ENCODE results near the gene FLT3LG.

Gene FLT3LG, protein sequence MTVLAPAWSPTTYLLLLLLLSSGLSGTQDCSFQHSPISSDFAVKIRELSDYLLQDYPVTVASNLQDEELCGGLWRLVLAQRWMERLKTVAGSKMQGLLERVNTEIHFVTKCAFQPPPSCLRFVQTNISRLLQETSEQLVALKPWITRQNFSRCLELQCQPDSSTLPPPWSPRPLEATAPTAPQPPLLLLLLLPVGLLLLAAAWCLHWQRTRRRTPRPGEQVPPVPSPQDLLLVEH

DNA sequence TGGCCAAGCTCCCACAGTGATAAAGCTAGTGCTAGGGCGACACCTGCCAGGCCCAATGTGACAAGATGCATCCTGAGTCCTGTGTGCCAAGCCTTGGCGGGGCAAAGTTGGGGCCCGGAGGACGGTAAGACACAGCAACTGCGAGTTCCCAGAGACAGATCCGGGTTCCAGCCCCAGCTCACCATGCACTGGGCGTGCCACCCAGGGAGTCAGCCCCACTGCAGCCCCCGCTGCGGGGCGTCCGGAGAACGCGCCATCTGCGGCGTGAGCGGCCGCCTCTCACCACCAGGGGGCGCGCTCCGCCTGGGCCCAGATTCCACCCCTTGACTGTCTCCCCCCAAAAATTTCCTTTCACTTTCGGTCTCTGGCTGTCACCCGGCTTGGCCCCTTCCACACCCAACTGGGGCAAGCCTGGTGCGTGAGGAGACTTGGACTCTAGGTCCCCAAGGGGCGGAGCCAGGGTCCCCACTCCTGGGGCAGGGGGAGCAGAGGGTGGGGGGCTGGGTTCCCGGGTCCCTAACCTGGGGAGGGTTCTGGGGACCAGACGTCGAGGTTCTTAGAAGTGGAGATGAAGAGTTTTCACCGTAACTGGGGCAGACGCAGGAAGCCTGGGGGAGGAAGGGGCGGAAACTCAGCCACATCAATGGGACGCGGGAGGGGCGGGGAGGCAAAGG lies at the start of gene FLT3LG:
TSS of gene FLT3LG (plus strand) at position 348 of the 674 bp plus-strand sequence. CDS start 425 bp downstream, outside the sequence.
- peak; percentile 89 for DNase-seq (ENCODE audit: low read depth)

DNA sequence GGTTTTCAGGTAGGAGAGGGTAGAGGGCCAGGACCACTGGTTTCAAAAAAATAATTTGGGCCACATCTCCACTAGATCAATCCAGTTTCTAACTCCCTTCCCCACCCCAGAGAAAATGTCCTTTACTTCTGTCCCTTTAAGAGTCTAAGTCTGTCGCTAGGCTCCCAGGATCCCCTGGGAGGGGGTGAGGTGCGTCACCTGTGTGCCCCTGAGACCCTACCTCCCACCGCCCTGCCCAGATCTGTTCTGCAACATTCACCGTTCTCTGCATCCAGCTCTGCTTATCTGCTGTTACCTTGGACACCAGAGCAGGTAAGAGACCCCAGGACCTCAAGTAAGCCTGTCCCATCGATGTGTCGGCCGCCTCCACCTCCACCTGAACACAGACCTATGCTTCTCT lies 48.8 kb upstream of the FLT3LG start, which contains the start of gene GFY:
TSS of gene GFY (plus strand) at position 211 of the 400 bp plus-strand sequence. CDS start 1,043 bp downstream, outside the sequence.
- DNase-seq (ENCODE audit: low read depth): no peak

DNA sequence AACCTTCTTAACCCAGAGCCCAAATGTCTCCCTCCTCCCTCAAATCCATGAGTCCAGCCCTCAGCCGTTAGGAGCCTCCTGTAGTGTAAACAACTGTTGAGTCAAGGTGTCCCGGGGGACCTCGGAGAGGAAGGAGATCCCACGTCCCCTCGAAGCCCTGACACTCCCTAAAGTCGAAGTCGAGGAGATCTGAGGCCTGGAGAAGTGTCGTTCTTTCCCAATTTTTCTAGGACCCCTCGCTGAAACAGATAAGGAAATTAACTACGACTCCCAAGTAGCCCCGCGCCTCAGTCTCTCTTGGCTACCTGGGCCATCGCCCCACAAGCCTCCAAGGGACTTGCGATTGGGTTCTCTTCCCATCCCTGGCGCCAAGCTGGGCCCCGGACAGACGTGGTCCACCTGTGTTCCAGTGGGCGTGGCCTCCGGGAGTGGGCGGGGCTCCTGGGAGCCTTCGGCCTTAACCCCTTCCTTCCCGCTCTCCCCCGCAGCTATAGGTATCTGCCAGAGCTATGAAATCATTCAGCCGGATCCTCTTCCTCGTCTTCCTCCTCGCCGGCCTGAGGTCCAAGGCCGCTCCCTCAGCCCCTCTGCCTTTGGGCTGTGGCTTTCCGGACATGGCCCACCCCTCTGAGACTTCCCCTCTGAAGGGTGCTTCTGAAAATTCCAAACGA lies 48.0 kb upstream of the FLT3LG start:
- no peak for DNase-seq (ENCODE audit: low read depth)

DNA sequence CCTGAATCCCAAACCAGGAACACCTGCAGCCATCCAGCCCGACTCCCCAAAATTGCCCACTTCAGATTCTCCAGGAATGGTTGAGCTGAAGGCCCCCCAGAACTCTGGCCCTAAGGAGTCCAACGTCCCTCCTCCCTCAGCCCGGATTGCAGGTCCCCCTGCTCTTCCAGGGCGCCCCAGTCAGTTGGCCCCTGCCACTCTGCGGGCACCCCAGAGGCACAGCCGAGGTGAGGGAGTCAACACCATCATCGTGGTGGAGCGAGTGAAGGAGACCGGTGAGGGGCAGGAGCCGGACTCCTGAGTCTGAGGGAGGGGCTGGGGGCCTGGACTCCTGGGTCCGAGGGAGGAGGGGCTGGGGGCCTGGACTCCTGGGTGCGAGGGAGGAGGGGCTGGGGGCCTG lies 46.7 kb upstream of the FLT3LG start:
- DNase-seq (ENCODE audit: low read depth): no peak

DNA sequence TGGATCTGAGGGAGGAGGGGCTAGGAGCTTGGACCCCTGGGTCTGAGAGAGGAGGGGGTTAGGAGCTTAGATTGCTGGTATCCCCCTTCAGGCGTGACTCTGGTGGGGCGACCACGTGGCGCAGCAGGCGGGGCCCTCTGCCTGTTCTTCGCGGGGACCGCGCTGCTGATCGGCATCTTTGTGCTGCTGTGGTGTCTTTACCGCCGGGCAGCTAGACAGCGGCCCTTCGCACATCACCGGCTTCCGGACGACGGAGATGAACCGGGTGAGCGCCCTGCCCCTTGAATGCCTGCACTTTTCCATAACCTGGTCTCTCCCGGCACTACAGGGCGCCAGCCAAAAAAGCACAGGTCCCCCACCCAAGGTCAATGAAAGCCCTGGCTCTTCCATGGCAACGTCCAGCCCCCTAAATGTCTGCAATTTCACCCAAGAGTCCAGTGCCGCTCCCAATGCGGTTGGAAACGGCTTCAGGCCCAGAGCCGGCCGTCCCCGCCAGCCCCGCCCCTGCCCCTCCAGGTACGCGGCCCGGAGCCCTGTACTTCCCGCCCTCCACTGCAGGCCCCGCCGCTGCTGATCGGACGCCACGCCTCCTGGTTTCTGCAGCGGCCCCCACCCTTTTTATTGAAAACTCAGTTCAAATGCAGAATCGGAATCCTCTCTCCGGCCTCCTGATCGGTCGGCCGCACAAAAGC lies 46.0 kb upstream of the FLT3LG start:
- no peak for DNase-seq (ENCODE audit: low read depth)

DNA sequence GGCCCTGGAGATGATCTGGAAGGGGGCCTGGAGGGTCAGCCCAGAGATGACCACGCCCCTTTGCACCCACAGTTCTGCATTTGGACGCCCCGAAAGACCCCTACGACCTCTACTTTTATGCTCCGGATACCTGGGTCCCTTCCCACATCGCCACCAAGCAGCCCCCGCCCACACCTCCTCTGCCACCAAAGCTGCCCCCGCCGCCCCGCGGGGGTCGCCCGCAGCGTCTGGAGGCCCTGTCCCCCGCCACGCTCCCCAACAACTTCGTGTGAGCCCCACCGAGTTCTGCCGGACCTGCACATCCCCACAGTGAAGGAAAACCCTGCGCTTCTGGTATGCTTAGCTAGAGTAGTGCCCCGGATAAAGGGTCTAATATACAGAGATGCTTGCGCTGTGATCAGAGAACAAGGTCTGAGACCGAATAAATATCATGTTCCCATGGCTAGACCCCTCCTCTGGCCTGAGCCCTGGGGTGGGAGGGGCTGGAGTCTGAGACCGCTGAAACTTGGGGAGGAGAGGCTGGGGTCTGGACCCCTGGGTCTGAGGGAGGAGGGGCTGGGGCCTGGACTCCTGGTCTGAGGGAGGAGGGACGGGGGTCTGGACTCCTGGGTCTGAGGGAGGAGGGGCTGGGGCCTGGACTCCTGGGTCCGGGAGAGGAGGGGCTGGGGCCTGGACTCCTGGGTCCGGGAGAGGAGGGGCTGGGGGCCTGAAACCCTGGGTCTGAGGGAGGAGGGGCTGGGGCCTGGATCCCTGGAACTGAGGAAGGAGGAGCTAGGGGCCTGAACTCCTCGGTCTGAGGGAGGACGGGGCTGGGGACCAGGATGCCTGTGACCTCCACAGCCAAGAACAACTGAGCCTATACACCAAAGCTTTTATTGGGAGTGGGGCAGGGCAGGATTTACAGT lies 45.2 kb upstream of the FLT3LG start:
- no peak for DNase-seq (ENCODE audit: low read depth)

DNA sequence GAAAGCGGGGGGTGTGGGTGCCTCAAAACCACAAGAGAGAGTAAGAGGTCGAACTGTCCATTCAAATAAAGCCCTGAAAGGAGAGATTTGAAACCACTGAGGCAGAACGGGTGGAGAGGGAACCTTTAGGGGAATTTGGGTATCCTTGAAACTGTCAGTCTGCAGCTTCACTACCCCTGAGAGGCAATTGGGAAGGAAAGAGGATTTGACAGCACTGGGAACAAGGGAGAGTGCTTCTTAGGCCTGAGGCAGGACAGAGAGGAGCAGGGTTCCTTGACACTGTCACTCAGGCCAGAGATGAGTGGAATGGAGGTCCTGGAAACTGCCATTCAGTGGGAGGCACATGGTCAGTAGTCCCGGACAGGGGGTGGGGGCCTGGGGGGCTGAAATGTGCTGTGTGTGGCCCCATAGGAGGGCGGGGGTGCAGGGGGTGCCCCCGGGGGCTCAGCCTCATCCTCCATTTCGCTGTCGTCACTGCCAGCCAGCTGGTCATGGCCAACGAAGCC lies 43.8 kb upstream of the FLT3LG start:
- DNase-seq (ENCODE audit: low read depth): no peak

DNA sequence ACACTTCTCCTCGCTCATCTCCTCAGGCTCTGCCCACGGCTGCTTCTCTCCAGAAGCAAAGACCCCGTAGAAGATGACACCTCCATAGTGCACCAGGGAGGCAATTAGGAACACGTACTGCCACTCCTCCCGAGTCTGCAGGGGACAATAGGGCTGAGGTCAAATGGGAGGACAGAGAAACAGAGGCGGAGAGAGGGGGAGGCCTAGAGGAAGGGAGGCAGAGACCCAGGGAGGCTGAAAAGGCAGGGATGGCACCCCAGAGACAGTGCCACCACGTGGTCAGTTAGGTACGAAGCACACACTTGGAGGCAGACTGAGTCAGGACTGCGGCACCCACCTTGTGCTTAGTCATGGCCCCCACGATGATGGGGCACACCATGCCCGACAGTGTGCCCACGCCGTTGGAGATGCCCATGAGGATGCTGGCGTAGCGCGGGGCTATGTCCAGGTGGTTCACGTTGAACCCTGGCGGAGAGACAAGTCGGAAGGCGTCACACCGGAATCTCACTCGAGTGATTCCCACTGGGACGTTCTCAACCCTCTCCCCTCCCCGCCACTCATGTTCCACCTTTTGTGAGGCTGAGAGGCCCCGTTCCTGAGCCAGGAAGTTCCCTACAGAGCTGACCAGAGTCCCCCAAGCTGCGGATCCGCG lies 43.2 kb upstream of the FLT3LG start:
- DNase-seq (ENCODE audit: low read depth): no peak

DNA sequence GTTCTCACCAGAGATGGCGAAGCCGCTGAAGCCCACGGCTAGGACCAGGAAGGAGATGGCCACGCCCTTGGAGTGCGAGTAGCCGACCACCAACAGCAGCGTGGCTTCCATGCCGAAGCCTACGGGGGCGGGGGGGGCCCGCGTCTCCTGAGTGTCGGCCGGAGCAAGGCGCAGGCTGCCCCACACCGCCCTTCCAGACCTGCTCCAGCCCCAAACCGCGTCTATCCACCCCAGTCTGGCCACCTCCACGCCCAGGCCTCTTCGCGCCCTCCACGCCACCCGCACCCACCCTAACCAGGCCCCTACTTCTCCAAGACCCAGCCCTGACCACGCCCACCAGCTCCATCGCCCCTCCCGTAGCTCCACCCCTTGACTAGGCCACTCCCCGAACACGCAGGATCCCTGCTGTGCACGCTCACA lies 42.7 kb upstream of the FLT3LG start:
- no peak for DNase-seq (ENCODE audit: low read depth)

DNA sequence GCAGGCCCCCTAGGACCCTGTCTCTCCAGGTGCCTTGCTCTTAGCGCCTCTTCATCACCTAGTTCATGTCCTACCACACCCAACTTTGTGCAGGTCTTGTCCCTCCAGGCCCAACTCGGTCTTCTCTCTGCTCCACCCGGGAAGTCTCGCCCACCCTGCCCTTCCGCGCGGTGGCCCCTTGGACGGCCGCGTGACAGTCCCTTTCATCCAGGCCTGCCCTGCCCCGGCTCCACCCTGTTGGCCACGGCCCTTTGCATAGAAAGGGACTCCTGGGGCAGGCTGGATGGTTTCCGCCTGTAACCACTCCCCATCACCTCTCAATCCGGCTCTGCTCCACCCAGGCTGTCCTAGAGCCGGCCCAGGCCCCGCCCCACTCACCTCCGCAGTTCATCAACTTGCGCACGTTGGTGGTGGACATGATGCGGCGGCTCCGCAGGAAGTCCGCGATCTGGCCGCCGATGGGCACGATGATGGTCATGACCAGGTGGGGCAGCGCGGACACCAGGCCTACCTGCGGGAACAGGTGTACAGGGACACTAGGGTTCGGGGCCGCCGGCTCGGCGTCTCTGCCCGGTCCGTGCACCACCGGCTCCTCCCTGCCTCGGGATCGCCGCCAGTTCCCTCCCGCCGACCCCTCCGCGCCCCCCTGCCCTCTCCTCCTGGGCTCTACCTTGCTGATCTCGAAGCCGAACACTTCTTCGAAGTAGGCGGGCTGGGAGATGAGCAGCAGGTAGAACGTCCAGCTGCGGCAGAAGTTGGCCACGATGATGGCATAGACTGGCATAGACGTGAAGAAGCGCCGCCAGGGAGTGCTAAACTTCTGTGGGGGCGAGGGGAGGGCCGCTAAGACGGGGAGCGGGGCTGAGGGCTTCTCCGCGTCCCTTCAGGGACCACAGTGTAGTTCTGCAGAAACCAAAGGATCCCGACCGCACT lies 41.6 kb upstream of the FLT3LG start:
- no peak for DNase-seq (ENCODE audit: low read depth)

DNA sequence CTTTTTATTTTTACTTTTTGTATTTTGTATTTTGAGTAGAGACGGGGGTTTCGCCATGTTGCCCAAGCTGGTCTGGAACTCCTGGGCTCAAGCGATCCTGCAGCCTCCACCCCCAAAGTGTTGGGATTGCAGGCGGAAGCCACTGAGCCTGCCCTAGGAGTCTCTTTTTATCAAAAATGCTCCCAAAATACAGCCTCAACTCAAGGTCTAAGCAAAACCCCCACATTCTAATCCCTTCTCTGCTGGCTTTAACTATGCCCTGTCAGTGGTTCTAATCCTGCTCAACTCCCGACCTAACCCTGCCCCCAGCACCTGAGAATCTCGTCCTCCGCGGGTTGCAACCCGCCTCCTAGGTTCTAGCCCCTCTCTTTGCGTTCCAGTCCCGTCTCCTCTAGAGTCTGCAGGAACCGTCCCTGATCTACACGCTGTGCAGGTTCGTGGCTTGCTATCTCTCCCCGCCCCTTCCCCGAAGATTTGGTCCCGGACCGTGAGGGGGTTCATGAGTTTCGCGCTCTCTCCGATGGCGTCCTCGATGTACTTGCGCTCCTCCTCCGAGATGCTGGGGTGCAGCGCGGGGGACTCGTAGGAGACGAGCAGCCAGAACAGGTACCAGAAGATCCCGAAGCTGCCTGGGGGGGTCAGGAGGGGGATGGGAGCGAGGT lies 40.6 kb upstream of the FLT3LG start:
- no peak for DNase-seq (ENCODE audit: low read depth)

DNA sequence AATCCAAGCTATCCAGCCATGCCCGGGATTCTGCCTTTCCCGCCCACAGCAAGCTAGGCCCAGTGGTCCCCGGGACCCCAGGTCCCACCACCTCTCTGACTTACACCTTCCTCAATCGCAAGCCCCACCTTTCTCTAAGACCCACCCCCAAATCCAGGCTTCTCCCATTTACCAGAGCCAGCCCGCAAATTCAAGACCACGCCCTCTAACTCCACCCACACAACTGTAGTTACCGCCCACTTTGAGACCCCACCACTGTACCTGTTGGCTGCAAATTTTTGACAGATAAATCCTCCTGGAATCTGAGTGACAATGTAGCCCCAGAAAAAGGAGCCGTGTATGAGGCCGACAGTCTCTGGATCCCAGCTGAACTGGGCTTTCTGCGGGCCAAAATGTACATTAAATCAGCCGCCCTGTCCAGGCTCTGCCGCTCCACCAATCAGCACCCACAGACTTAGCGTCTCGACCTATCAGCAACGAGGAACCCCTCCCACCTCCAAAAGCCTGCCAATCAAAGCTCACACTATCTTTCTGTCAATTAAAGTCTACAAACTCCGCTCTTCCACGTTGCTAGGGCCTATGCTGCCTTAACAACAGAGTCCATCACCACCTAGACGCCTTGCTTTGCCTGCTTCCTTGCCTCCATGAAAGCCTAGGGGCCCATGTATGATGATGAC lies 39.0 kb upstream of the FLT3LG start:
- no peak for DNase-seq (ENCODE audit: low read depth)

DNA sequence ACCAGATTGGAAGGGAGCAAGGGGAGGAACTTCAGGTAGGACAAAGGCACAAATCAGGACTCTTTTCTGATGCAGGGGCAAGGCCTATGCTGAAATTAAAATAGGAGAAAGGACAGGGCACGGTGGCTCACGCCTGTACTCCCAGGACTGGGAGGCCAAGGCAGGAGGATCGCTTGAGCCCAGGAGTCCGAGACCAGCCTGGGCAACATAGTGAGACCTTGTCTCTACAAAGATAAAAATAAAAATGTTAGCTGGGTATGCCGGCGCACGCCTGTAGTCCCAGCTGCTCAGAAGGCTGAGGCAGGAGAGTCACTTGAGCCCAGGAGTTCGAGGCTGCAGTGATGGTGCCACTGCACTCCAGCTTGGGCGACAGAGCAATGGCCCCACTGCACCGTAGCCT lies 38.3 kb upstream of the FLT3LG start:
- no peak for DNase-seq (ENCODE audit: low read depth)

DNA sequence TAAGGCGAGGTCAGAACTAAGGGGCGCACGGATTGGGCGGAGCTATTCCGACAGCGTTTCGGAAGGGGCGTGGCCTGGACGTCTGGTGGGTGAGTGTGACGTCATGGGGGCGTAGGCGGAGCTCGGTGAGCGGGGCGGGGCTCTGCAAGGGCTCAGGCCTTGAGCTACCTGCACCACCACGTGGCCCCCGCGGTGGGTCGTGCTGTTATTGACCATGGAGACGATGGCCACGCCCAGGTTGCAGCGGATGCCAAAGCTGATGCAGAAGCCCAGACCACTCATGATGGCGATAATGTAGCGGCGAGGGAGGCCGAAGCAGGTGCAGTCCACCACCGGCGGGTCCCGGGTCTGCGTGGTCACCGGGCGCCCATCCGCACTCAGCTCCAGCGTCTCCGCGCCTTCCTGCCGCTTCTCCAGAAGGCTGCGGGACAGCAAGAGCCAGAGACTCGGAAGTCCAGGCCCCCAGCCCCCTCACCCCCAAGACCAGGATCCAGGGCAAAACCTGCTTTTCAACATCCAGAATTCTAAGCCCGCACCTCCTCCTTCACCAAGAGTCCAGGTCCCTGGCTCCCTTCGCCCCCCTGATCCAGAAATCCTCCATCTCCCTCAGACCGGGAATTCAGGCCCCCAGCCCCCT lies 37.5 kb upstream of the FLT3LG start:
- no peak for DNase-seq (ENCODE audit: low read depth)

DNA sequence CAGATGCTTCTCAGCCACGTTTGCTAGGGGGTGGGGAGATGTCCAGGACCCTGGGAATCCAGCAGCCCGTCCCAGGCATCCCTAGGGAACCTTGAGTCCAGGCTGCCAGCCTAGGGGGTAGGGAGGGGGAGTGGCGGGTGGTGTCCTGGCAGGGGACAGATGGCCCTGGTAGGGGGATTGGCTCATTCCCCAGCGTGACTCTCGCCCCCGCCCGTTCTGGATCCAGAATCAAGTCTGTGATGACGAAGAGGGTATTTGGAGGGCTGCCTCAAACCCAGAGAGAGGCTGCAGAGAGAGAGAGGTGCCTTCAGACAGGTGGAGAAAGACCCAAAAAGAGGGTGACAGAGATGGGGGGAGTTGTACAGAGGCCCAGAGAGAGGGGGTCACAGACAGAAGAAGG lies 36.8 kb upstream of the FLT3LG start:
- no peak for DNase-seq (ENCODE audit: low read depth)

DNA sequence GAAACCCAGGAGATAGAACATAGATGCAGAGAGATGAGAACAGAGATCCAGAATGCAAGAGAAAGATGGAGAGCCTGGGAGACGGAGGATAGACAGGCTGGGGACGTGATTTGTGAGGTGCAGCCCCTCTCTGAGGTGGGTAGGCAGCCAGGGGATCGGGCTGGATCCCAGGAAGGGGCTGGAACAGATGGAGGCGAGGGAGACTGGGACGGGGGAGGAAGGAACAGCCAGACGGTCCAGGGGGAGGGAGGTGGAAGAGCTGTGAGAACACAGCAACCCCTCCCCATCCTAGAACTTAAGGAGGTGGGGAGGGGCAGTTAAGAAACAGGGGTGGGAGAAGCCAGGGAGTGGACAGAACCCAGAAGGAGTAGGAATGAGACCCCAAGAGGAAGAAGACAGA lies 35.8 kb upstream of the FLT3LG start:
- no peak for DNase-seq (ENCODE audit: low read depth)

DNA sequence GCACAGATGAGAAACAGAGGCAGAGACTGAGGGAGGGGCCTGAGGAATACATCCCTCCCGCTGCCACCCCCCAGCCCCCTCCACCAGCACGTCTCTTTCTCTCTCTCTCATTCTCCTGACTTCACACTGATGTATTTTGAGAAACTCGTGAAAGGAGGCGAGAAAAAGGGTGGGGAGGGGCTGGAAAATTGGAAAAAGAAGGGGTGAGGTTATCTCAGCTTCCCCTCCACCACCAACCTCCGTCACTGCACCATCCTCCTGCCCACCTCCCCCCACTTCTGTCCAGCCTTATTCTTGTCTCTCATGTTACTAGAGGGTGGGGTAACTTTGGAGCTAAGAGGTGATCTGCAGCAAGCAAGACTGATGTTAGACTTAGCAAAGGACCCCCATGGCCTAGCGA lies 34.2 kb upstream of the FLT3LG start:
- DNase-seq (ENCODE audit: low read depth): no peak
